Subcutaneous abdominal adipose tissue (tissue), 5 donors: ENCODE results near the gene PAN2.
"Not testable (repeated sequence)": the region's sequence is repeated elsewhere in the genome, so short reads cannot be mapped to it uniquely, and the experiment has no call there.

ENCODE experiments used
- H3K27ac ChIP-seq: one replicate; pipeline ENCODE4 v1.7.0; 2013; ENCODE audit warnings: low read depth, mild to moderate bottlenecking, inconsistent platforms, low read length, moderate library complexity
- H3K27me3 ChIP-seq, 5 donors: one replicate each; pipeline ENCODE4 v1.7.0; 2013; ENCODE audit warnings: low read length in 5 of 5, inconsistent platforms in 1 of 5; ENCODE audit not compliant: control insufficient read depth in 5 of 5, insufficient read depth in 4 of 5
- H3K36me3 ChIP-seq, 5 donors: one replicate each; pipeline ENCODE4 v1.7.0; 2013; ENCODE audit warnings: low read length in 5 of 5; ENCODE audit not compliant: control insufficient read depth in 5 of 5, insufficient read depth in 5 of 5
- H3K4me1 ChIP-seq, 5 donors: one replicate each; pipeline ENCODE4 v1.7.0; 2013; ENCODE audit warnings: low read length in 5 of 5, mild to moderate bottlenecking in 3 of 5, moderate library complexity in 1 of 5; ENCODE audit not compliant: control insufficient read depth in 5 of 5, insufficient read depth in 5 of 5
- H3K4me3 ChIP-seq, 5 donors: one replicate each; pipeline ENCODE4 v1.7.0; 2013; ENCODE audit warnings: low read length in 5 of 5, low read depth in 1 of 5
- H3K9ac ChIP-seq, 5 donors: one replicate each; pipeline ENCODE4 v1.7.0; 2013; ENCODE audit warnings: low read length in 5 of 5, mild to moderate bottlenecking in 4 of 5, moderate library complexity in 3 of 5
- H3K9me3 ChIP-seq, 5 donors: one replicate each; pipeline ENCODE4 v1.7.0; 2013; ENCODE audit warnings: low read length in 5 of 5; ENCODE audit not compliant: control insufficient read depth in 5 of 5
- donor health status: healthy.
- donor health status: healthy.
- donor health status: healthy.
- donor health status: healthy.
- donor health status: healthy.

The PAN2 gene

GRCh38 chr12:56332512-56333196 lies 1.1 kb downstream of the PAN2 start:
- peak overlapping the region; percentile 78 to 92 (median 83) for H3K4me3 ChIP-seq
- no peaks in the 10 kb centered on the region for H3K27me3 ChIP-seq
- peaks cover 5 to 21% (median 18%) of the 10 kb centered on the region in 5 donors for H3K4me1 ChIP-seq
- peak overlapping the region; percentile 87 to 98 (median 92) for H3K9ac ChIP-seq
- no peaks in the 10 kb centered on the region for H3K9me3 ChIP-seq
- peak overlapping the region; percentile 99 for H3K27ac ChIP-seq
- H3K36me3 ChIP-seq: peaks cover under 1 to 12% (median 11%) of the 10 kb centered on the region in 5 donors

DNA sequence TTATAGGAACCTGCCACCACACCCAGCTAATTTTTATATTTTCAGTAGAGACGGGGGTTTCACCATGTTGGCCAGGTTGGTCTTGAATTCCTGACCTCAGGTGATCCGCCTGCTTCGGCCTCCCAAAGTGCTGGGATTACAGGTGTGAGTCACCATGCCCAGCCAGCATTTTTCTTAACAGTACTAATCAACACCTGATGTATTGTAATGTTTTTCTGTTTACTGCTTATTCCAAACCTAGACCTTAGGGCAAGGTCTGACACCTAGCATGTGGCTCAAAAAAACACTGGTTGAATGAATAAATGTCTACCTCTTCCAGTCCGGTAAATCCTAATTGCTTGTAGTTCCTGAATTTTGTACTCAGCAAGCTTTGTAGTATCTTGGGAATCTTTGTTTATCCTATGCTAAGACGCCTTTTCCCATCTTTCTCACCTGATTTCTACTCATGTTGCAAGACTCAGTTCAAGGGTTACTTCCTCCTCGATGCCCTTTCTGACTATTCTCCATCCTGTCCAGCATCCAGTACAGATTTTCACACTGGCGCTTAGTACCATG lies 2.8 kb downstream of the PAN2 start:
- Histone ChIP-seq H3K9me3 (no peaks in the 10 kb centered on the region), H3K27ac (no peak overlapping the region), H3K4me1 (peaks cover 5 to 29% (median 22%) of the 10 kb centered on the region in 5 donors), H3K9ac (no peak overlapping the region), H3K4me3 (no peak overlapping the region), H3K27me3 (no peaks in the 10 kb centered on the region), H3K36me3 (peaks cover 6 to 28% (median 27%) of the 10 kb centered on the region in 5 donors)

- Histone ChIP-seq H3K36me3 (peaks cover 32 to 71% (median 70%) of the 10 kb centered on the region in 5 donors), H3K4me1 (peaks cover 0 to 9% (median 4%) of the 10 kb centered on the region in 5 donors), H3K27me3 (no peaks in the 10 kb centered on the region), H3K27ac (no peak overlapping the region), H3K9ac (no peak overlapping the region), H3K4me3 (no peak overlapping the region), H3K9me3 (no peaks in the 10 kb centered on the region)
Observed at GRCh38 chr12:56326533-56326932, 7.3 kb downstream of the PAN2 start.

- Histone ChIP-seq H3K9me3 (no peaks in the 10 kb centered on the region), H3K9ac (no peak overlapping the region), H3K4me3 (no peak overlapping the region), H3K4me1 (peaks cover 0 to 9% (median 4%) of the 10 kb centered on the region in 5 donors), H3K27ac (no peak overlapping the region), H3K27me3 (no peaks in the 10 kb centered on the region), H3K36me3 (peaks cover 32 to 71% (median 70%) of the 10 kb centered on the region in 5 donors)
Observed at GRCh38 chr12:56326126-56326525, 7.7 kb downstream of the PAN2 start.

GRCh38 chr12:56324206-56324605 lies 9.6 kb downstream of the PAN2 start:
- H3K27ac ChIP-seq: no peak overlapping the region
- H3K9me3 ChIP-seq: no peaks in the 10 kb centered on the region
- peaks cover 0 to 9% (median 4%) of the 10 kb centered on the region in 5 donors for H3K4me1 ChIP-seq
- peaks cover 36 to 85% (median 80%) of the 10 kb centered on the region in 5 donors for H3K36me3 ChIP-seq
- no peak overlapping the region for H3K4me3 ChIP-seq
- H3K27me3 ChIP-seq: no peaks in the 10 kb centered on the region
- H3K9ac ChIP-seq: no peak overlapping the region

GRCh38 chr12:56321610-56322009 lies 12.2 kb downstream of the PAN2 start:
- not testable (repeated sequence) for H3K9me3 ChIP-seq, H3K4me1 ChIP-seq, H3K27ac ChIP-seq, H3K9ac ChIP-seq, H3K27me3 ChIP-seq, H3K4me3 ChIP-seq
- H3K36me3 ChIP-seq: peaks cover 39 to 76% (median 65%) of the 10 kb centered on the region in 5 donors

DNA sequence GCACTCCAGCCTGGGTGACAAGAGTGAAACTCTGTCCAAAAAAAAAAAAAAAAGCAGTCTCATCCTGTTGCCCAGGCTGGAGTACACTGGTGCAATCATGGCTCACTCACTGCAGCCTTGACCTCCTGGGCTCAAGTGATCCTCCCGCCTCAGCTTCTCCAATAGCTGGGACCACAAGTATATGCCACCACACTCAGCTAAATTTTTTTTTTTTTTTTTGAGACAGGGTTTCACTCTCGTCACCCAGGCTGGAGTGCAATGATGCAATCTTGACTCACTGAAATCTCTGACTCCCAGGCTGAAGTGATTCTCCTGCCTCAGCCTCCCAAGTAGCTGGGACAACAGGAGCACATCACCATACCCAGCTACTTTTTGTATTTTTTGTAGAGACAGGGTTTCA lies 12.8 kb downstream of the PAN2 start:
- Histone ChIP-seq H3K9me3 (no peaks in the 10 kb centered on the region), H3K27ac (no peak overlapping the region), H3K36me3 (peaks cover 39 to 70% (median 59%) of the 10 kb centered on the region in 5 donors), H3K4me3 (no peak overlapping the region), H3K4me1 (peaks cover 0 to 8% (median 6%) of the 10 kb centered on the region in 5 donors), H3K27me3 (no peaks in the 10 kb centered on the region), H3K9ac (no peak overlapping the region)

DNA sequence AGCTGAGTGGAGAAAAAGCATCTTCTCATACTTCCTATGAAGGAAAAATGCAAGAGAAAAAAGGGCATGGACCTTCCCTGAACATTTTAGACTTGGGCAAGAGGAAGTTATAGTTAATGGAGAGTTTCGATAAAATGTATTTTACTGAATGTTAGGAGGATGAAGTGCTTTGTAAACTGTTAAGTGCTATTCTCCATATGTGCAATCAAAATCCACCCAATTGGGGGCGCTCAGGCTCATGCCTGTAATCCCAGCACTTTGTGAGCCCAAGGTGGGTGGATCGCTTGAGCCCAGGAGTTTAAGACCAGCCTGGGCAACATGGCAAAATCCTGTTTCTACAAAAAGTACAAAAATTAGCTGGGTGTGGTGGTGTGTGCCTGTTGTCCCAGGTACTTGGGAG lies 16.1 kb downstream of the PAN2 start:
- Histone ChIP-seq H3K9me3 (no peaks in the 10 kb centered on the region), H3K4me1 (peaks cover 5 to 22% (median 18%) of the 10 kb centered on the region in 5 donors), H3K27me3 (no peaks in the 10 kb centered on the region), H3K9ac (no peak overlapping the region), H3K4me3 (no peak overlapping the region), H3K36me3 (peaks cover 19 to 42% (median 27%) of the 10 kb centered on the region in 5 donors), H3K27ac (no peak overlapping the region)

DNA sequence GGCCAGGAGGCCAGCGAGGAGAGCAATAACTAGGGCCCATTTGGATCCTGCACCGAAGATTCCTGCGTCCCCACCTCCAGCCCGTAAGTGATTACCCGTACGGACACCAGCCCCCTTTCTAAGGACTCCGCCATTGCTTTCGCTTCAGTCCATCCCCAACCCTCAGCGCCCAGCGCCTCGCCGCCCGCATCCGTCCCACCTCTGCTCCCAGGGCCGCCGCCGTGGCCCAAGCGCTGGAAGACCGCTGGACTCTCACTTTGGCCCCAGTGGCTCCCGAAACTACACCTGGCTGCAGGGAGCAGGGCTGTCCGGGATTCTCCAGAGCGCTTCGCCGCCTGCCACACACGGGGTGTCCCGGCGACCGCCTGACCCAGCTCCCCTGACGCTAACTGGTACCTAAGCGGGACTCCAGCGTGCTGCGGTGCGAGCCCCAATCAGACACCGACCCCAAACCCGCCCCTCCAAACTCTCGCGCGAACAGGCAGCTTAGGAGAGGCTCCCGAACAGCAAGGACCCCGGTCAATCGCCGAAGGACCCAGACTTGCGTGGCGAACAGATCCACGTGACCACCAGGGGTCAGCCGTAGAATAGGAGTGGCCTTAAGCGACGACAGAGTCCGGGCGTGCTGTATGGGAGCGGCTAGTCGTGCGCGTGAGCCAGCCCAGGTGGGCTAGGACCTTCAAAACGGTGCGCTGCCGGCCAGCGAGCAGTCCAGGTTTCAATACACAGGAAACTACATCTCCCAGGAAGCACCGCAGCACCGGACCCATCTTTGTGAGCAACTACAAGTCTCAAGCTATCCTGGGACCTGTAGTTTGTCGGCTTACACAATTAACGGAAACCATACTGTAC lies 18.0 kb downstream of the PAN2 start, which contains the start of gene CNPY2:
Gene CNPY2, minus strand, starts transcription at position 367 of the 852 bp plus-strand sequence. CDS start 771 bp downstream, outside the sequence.
- Histone ChIP-seq H3K27me3 (no peaks in the 10 kb centered on the region), H3K4me3 (peak within 1 kb of the TSS; percentile 96 to 99 (median 99)), H3K36me3 (peaks cover 14 to 39% (median 21%) of the 10 kb centered on the region in 5 donors), H3K9me3 (no peaks in the 10 kb centered on the region), H3K9ac (peak within 1 kb of the TSS; percentile 75 to 100 (median 95)), H3K4me1 (peaks cover 5 to 22% (median 18%) of the 10 kb centered on the region in 5 donors), H3K27ac (peak within 1 kb of the TSS; percentile 88)
